Stimulated activated CD8-positive, alpha-beta memory T cell treated with anti-CD3 and anti-CD28 coated beads, Interleukin-2, amount 100 ng/mL, for 48 hours (primary cell): ENCODE measurements around the gene PBX1.

Experiments used
- DNase-seq, 2 donors: peaks; one replicate each; pipeline ENCODE4 v3.0.0-alpha.2; 2020; ENCODE audit warnings: low read depth in 2 of 2

Gene PBX1

DNA sequence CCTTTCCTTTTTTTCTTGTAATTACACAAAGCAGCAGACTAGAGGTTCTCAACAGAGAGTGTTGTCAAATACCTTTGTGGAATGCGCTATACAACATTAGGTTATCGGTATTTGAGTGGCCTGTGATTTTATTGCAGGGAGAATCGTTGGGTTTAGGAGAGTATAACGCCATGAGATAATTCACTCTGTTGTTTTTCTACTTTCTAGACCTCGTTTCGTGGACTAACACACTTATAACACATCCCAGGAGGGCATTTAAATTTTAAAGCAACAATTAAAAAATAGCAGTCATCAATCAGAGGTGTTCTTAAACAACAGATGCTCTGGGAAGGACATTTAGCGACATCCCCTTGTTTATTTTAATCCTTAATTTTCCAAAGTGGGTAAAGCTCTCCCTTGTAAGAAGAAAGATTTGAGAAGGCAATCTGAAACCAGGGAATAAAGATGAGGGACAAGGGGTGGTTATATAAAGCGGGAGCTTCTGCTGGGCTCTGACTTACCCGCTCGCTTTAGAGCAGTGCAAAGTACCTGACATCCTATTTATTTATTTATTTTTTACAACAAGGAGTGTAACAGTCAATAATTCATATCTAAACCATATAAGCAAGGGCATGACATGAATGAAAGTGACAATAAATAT lies 4.9 kb downstream of the PBX1 start:
- DNase-seq: no peak

DNA sequence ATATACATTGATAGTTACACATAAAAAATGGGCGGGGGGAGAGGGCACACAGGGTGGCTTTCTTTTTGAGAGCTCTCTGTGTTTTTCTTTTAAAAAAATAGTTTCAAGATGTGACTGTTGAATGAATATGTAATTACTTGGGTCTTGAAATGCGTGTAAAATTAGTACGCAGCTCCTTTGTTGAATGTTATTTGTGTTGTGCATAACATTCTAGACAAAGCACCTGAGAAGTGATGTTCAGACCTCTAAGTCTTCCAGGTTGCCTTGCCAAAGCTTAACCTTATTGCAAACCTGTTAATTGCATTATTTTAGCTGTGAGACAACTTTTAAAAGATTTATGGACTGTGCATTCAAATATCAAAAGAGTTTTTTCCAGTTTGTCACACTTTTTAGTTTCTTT lies 5.4 kb downstream of the PBX1 start:
- DNase-seq: no peak

DNA sequence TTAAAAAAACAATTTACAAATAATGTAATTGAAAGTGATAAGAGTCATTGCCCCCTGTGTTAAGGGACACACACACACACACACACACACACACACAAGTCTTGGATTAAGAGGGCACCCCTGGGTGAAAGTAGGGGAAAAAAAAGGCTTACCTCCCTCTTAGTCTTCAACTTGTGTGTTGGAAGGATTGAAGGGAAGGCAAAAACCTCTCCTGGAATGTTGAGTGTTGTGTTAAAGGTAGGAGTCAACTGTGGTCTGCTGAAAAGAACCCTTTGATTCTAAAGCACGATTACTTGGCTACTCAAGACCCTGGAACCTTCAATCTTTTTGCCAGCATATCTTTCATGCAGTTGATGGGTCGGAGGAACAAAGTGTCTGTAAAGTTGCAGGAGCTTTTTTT lies 6.4 kb downstream of the PBX1 start:
- DNase-seq: no peak

DNA sequence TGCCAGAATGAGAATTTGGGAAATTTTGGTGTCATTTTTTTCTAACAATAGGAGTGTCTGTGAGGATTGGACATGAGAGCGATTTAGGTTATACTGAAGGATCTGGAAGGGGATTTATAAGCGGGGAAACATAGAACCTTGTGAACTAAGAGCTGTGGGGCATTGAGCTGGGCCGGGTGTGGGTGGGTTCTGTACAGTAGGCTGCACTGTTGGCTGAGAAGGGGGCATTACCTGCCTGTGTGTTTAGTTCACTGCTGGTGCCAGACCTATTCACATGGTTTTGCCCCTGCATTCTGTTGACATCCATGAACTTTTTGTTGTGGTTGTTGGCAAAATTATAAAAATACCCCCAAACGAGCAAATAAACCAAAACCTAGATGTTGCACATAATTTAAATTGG lies 8.8 kb downstream of the PBX1 start:
- DNase-seq: no peak

DNA sequence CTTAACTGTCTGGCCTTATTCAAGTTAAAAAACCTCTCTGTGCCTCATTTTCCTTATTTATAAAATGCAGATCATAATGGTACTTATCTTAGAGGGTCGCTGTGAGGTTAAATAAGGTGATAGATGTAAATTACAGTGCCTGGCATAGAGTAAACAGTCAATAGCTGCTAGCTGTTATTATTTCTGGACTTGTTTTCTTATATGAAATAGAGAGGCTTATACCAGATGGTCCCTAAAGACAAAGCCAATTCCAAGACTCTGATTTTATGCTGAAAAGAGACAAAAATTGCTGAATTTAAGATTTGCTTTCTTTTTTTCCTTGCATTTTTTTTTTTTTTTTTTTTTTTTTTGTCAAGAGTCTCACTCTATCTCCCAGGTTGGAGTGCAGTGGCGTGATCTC lies 10.3 kb downstream of the PBX1 start:
- no peak for DNase-seq

- no peak for DNase-seq
Observed at GRCh38 chr1:164569866-164570265, 10.9 kb downstream of the PBX1 start.

DNA sequence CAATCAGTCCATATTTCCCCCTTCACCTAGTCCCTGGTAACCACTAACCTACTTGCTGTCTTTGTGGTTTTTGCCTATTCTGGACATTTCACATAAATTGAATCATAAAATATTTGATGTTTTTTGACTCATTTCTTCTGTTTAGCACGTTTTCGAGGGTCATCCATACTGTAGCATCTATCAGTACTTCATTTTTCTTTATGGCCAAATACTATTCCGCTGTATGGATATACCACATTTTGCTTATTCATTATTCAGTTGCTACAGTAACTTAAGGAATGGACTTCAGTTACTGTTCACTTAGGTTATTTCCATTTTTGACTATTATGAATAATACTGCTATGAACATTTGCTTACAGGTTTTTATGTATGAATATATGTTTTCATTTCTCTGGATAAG lies 12.3 kb downstream of the PBX1 start:
- DNase-seq: no peak

DNA sequence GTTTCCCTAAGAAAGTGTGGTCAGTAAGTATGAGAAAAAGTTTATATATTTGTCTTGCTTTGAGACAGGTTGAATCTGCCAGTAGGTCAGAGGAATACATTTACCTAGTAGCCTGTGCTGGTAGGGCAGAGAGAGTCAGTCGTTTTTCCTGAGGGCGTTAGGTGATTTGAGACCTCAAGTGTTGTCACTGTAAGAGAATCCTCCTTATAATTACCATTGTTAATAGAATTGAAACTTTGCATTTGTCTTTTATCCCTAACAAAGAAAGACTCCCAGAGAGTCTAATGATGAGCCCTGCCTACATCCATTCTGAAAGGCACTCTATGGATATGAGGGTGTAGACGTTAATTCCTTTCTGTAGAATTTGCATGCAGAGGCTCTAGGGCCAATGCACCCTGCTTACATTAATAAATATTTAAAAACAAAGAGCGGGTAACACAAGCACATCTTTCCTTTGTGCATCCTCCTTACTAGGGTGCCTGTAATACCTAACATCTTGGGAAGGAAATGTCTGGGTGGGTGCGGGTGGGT lies 16.4 kb downstream of the PBX1 start:
- DNase-seq: no peak

- DNase-seq: no peak
Observed at GRCh38 chr1:164576291-164577271, 17.6 kb downstream of the PBX1 start.

GRCh38 chr1:164577291-164577690 lies 18.3 kb downstream of the PBX1 start:
- DNase-seq: no peak

- DNase-seq: no peak
Observed at GRCh38 chr1:164578479-164579200, 19.7 kb downstream of the PBX1 start.

GRCh38 chr1:164579381-164579780 lies 20.4 kb downstream of the PBX1 start:
- no peak for DNase-seq

- DNase-seq: no peak
Observed at GRCh38 chr1:164581762-164582161, 22.8 kb downstream of the PBX1 start.

DNA sequence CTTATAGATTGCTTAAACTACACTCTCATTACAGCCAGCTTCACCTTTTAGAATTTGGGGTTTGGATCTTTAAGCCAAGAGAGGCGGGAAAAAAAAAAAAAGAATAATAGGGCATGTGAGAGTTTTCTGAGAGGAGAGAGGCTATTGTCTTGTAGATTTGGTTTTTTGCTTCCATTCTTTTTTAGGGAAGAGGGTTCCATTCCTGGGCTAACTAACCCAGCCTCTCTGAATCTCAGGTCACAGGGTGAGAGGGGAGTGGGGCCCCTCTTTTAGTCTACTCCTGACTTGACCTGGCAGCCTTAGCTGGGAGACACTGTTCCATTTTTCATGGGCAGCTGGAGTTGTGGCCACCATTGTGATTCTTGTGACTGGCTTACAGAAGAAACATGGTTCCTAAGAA lies 24.2 kb downstream of the PBX1 start:
- no peak for DNase-seq

- no peak for DNase-seq
Observed at GRCh38 chr1:164583835-164584539, 25.0 kb downstream of the PBX1 start.

DNA sequence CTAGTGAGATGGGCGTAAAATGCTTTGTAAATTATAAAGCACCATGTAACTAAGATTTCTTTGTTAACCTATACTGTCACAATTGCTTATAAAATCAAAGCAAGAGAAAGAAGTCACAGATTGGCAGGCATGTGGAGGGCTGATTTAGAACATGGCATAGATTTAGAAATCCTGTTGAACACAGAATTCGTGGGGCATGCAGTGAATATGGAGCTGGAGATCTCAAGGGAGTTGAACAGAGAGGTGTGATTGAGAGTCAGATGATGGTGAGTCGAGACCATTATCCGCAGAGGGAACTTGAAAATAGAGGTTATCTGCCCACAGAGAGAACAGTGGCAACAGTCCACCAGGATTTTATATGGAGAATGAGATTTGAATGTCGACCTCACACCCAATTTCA lies 27.6 kb downstream of the PBX1 start:
- no peak for DNase-seq

- no peak for DNase-seq
Observed at GRCh38 chr1:164587617-164588501, 28.9 kb downstream of the PBX1 start.

DNA sequence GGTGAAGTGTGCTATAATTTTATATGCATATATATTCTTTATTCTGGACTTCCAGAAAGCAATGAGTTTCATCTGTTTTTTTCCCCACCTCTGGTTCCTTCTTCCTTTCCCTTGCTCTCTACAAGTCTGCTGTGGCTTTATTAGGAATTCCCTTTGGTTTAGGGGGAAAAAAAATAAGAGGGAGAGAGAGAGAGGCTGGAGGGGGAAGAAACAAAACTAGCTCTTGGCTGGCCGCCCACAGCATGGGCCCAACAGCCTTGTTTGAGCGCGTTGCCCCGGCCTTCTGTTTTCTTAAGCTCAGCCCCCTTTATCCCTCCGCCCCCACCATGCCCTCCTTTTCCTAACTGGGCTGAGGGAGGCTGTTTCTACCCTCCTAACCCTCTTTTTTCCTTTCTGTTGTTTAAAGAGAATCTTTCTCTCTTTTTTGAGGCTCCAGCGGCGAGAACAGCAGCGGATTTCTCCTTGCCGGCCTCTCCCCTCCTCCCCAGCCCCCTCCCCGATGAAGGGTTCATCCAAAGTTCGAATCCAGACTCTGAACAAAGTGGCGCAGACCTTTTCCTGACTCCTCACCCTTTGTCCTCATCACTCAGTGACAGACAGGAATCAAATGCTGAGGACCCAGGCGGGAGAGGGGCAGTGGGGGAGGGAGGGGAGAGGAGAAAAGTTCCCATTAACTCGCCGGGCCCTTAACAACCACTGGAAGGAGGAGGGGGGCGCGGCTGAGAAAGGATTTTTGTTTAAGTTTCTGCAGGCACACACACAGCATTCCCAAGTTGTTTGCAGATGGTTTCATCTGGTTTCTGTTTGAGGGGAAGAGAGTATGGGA lies 29.7 kb downstream of the PBX1 start:
- DNase-seq: no peak

- no peak for DNase-seq
Observed at GRCh38 chr1:164589408-164589807, 30.4 kb downstream of the PBX1 start.
